Activated CD4-positive, CD25-positive, alpha-beta regulatory T cell (primary cell): ENCODE measurements around the gene STXBP5.

Experiments used
- DNase-seq, 4 experiments: peaks; one replicate each; lab custom pipeline; 2025; lab: John Stamatoyannopoulos, UW

Gene STXBP5

GRCh38 chr6:147204060-147204785 lies at the start of gene STXBP5:
Gene STXBP5, plus strand, starts transcription at chr6:147204417. Its CDS starts 116 bp downstream, at chr6:147204533.
- peak in 3 of 4 experiments; percentile 4 to 20 (median 19) for DNase-seq

- no peak for DNase-seq
Observed at GRCh38 chr6:147154454-147154853, 49.8 kb upstream of the STXBP5 start.

- no peak for DNase-seq
Observed at GRCh38 chr6:147156218-147156617, 48.0 kb upstream of the STXBP5 start.

GRCh38 chr6:147156799-147157382 lies 47.3 kb upstream of the STXBP5 start:
- DNase-seq, result no peak

- no peak for DNase-seq
Observed at GRCh38 chr6:147157930-147158329, 46.3 kb upstream of the STXBP5 start.

- no peak for DNase-seq
Observed at GRCh38 chr6:147158881-147159280, 45.3 kb upstream of the STXBP5 start.

- no peak for DNase-seq
Observed at GRCh38 chr6:147159536-147160374, 44.5 kb upstream of the STXBP5 start.

GRCh38 chr6:147160593-147160992 lies 43.6 kb upstream of the STXBP5 start:
- DNase-seq, result no peak

GRCh38 chr6:147161253-147161973 lies 42.8 kb upstream of the STXBP5 start:
- no peak for DNase-seq

- DNase-seq, result no peak
Observed at GRCh38 chr6:147161974-147162495, 42.2 kb upstream of the STXBP5 start.

GRCh38 chr6:147164761-147165160 lies 39.5 kb upstream of the STXBP5 start:
- DNase-seq, result no peak

GRCh38 chr6:147166360-147166944 lies 37.8 kb upstream of the STXBP5 start:
- no peak for DNase-seq

GRCh38 chr6:147166992-147167391 lies 37.2 kb upstream of the STXBP5 start:
- no peak for DNase-seq

GRCh38 chr6:147167576-147168461 lies 36.4 kb upstream of the STXBP5 start:
- no peak for DNase-seq

GRCh38 chr6:147169529-147169928 lies 34.7 kb upstream of the STXBP5 start:
- no peak for DNase-seq

GRCh38 chr6:147170269-147170668 lies 33.9 kb upstream of the STXBP5 start:
- DNase-seq, result no peak

GRCh38 chr6:147173140-147173539 lies 31.1 kb upstream of the STXBP5 start:
- DNase-seq, result no peak

GRCh38 chr6:147173675-147174308 lies 30.4 kb upstream of the STXBP5 start:
- DNase-seq, result no peak

- DNase-seq, result no peak
Observed at GRCh38 chr6:147176795-147177194, 27.4 kb upstream of the STXBP5 start.

- no peak for DNase-seq
Observed at GRCh38 chr6:147177286-147177685, 26.9 kb upstream of the STXBP5 start.
